ENCODE measurements around the gene MOSPD2.

GRCh38 chrX:14930663-14931062, 57.4 kb downstream of the MOSPD2 start:
- TF ChIP-seq CREB5 (CRISPR knock-in tag; IDR thresholded peaks at IDR 0.05; ENCODE audit: low read depth), result no peak
- TF ChIP-seq TCF4 (CRISPR knock-in tag; IDR thresholded peaks at IDR 0.05; ENCODE audit: borderline replicate concordance), result no peak
- no peak for TF ChIP-seq ZNF565 (CRISPR knock-in tag; conservative IDR thresholded peaks at IDR 0.05; ENCODE audit: low read depth)
- TF ChIP-seq CSRNP3 (CRISPR knock-in tag; IDR thresholded peaks at IDR 0.05), result no peak
- TF ChIP-seq CSDC2 (CRISPR knock-in tag; IDR thresholded peaks at IDR 0.05), result no peak
- TF ChIP-seq PATZ1 (CRISPR knock-in tag; IDR thresholded peaks at IDR 0.05; ENCODE audit: borderline replicate concordance), result no peak
- no peak for TF ChIP-seq ESRRG (CRISPR knock-in tag; IDR thresholded peaks at IDR 0.05)
- no peak for TF ChIP-seq ZFP3 (CRISPR knock-in tag; IDR thresholded peaks at IDR 0.05)
- no peak for TF ChIP-seq POU6F1 (CRISPR knock-in tag; IDR thresholded peaks at IDR 0.05; ENCODE audit: borderline replicate concordance, low read depth)
- TF ChIP-seq ISL1 (CRISPR knock-in tag; IDR thresholded peaks at IDR 0.05), result no peak
